Lower leg skin (tissue), 4 donors: ENCODE data around the gene CSN3. TPM values are rescaled to one million over a fixed set of nuclear protein-coding genes. Genes with fewer than 3 reads are reported as not detected.

Experiments used
- DNase-seq, 2 donors: peaks; one replicate each; pipeline ENCODE4 v3.0.0-alpha.2; 2019; ENCODE audit warnings: low spot score in 2 of 2
- H3K4me3 ChIP-seq: fragments of 200-600 bp; sonication (generic); 2 replicates; pipeline ENCODE4 v1.5.1; 2017; ENCODE audit warnings: mild to moderate bottlenecking, low read depth; ENCODE audit not compliant: poor library complexity, severe bottlenecking
- POLR2A ChIP-seq, 2 donors: fragments of 450-650 bp; IDR thresholded peaks; one replicate each; pipeline ENCODE4 v1.6.1; 2016 to 2017; ENCODE audit warnings: antibody characterized with exemption in 2 of 2, mild to moderate bottlenecking in 1 of 2, moderate library complexity in 1 of 2
- WGBS, 2 donors: methylation state at CpG; one replicate each; pipeline ENCODE4 v1.1.5; 2018; 5-methylcytosine and 5-hydroxymethylcytosine counted together
- intact Hi-C: fragments of 100-400 bp; cut with DNase I; formaldehyde crosslinking; loops from one replicate; pipeline ENCODE4 v1.15.0; 2023; ENCODE audit warnings: low total_unique reads
- total RNA-seq, 4 donors: library from RNA; depleted of rRNA; stranded (reverse); fragments of >200 nt; gene quantifications; one replicate each; pipeline ENCODE4 v1.1.0, GENCODE V29; 2016
- TF ChIP-seq, protein P1 (sequence below), 3 donors: fragments of 450-650 bp; IDR thresholded peaks; one replicate each; pipeline ENCODE4 v1.5.1; 2016; ENCODE audit warnings: antibody characterized with exemption in 3 of 3, mild to moderate bottlenecking in 3 of 3, moderate library complexity in 2 of 3

Gene CSN3
- total RNA-seq, 4 donors from 2014 or later = not detected

DNA sequence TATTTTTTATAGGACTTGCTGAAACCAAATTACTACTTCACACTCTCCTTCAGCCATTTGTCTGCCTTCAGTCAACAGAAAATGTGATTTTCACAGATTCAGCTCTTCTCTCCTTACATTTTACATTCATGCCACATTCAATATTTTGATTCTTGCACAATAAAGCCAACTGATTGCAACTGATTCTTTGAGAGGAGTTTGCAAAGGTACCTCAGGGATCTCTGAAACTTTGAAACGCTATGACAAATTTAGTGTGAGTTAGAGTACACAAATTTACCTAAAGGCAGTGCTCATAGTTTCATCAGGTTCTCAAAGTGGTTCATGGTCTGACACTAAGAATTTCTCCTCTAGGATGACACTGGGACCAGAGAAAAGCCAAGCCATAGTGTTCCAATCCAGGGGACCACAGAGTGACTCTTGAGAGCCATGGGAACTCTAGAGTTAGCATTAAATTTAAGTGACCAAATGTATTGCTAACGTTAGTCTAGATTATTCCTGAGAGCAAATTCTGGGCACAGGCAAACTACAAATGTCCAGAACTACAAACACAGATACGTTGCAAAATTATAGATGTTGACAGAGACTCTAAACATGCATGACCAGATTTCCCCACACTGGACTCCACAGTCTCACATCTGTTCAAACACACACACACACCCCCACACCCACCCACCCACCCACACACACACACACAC is 9.0 kb downstream of the CSN3 start:
- no peak overlapping the region for H3K4me3 ChIP-seq
- TF ChIP-seq, protein P1, sequence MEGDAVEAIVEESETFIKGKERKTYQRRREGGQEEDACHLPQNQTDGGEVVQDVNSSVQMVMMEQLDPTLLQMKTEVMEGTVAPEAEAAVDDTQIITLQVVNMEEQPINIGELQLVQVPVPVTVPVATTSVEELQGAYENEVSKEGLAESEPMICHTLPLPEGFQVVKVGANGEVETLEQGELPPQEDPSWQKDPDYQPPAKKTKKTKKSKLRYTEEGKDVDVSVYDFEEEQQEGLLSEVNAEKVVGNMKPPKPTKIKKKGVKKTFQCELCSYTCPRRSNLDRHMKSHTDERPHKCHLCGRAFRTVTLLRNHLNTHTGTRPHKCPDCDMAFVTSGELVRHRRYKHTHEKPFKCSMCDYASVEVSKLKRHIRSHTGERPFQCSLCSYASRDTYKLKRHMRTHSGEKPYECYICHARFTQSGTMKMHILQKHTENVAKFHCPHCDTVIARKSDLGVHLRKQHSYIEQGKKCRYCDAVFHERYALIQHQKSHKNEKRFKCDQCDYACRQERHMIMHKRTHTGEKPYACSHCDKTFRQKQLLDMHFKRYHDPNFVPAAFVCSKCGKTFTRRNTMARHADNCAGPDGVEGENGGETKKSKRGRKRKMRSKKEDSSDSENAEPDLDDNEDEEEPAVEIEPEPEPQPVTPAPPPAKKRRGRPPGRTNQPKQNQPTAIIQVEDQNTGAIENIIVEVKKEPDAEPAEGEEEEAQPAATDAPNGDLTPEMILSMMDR (IDR thresholded peaks at IDR 0.05) = no peak
- no peak for TF ChIP-seq POLR2A (IDR thresholded peaks at IDR 0.05)
- intact Hi-C loops = no loop called here
- WGBS, 2 donors = 79 to 83% methylated on average over 3 of the region's 3 CpGs
- DNase-seq = no peak

DNA sequence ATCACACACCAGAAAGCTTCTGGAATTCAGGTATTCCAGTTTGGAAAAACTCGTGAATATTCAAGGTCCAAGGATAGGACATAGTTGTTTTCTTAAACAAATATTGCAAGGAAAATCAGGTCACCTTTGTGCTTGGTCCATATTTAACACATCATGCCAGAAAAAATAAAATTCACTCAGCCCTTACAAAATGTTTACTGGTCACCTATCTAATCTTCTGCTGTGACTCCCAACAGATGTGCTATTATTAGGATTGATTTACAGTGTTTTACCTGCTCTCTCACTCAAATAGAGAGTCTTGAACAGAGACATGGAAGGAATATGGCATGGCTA is 9.5 kb downstream of the CSN3 start:
- WGBS, 2 donors = 65 to 86% methylated on average over 1 of the region's 1 CpG
- no peak overlapping the region for H3K4me3 ChIP-seq
- intact Hi-C loops = no loop called here
- no peak for DNase-seq
- TF ChIP-seq, protein P1 (IDR thresholded peaks at IDR 0.05) = no peak
- no peak for TF ChIP-seq POLR2A (IDR thresholded peaks at IDR 0.05)

DNA sequence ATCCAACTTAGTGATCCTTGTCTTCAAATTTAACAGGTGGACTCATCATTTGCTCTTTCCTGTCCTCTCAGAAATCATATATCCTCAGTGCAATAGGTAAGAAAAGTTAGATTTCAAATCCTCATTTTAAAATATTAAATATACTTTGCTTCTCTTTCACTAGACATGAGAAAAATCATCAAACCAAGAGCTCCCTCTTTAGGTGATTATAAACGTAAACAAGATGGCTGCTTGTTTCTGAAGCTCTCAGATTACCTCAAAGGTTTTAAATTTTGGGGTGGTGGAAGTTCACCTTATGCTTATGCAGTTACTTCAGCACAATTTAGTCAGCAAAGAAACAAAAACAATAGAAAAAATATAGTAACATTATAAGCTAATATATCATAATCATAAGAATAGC is 27.3 kb downstream of the CSN3 start:
- no peak for DNase-seq
- H3K4me3 ChIP-seq = no peak overlapping the region
- WGBS, 2 donors = 19 to 23% methylated on average over 1 of the region's 1 CpG
- intact Hi-C loops = loop anchor here (5.0 kb wide), 1 partner anchor 232 kb away; no protein-coding TSS in a partner anchor
- TF ChIP-seq POLR2A (IDR thresholded peaks at IDR 0.05) = no peak
- TF ChIP-seq, protein P1 (IDR thresholded peaks at IDR 0.05) = no peak

DNA sequence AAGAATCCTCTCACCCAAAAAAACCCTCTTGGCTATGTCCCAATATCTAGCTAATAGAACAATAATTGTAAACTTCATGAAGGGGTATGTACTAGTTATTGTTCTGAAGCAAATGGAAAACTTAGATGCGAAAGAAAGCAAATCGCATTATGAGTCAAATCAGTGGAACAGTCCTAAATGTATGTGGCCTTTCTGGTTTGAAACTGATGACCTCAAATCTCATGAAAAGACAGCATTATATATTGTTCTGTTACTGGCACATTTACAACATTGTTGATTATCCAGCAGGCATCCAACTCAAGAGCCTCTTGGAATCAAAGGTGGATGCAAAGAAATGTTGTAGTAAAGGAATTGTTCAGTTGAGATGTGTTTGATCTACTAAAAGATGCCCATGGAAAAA is 34.7 kb downstream of the CSN3 start:
- intact Hi-C loops = no loop called here
- TF ChIP-seq POLR2A (IDR thresholded peaks at IDR 0.05) = no peak
- TF ChIP-seq, protein P1 (IDR thresholded peaks at IDR 0.05) = no peak
- WGBS, 2 donors = 89 to 93% methylated on average over 2 of the region's 2 CpGs

DNA sequence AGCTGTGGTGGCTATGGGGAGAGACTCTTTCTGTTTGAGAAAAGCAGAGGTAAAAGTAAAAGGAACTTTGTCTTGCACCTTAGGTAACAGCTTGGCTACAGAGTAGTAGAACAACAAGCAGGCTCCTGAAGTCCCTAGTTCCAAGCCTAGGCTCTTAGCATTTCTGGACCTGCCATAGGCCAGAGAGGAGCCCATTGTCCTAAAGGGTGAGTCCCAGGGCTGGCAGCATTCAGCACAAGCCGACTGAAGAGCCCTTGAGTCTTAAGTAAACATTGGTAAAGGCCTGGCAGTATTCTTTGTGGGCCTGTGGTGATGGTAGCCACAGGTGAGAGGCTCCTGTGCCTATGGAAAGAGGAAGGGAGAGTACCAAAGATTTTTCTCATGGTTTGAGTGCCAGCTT is 38.2 kb downstream of the CSN3 start:
- TF ChIP-seq, protein P1 (IDR thresholded peaks at IDR 0.05) = no peak
- no peak for TF ChIP-seq POLR2A (IDR thresholded peaks at IDR 0.05)
- intact Hi-C loops = no loop called here
- 58 to 80% methylated on average over 1 of the region's 1 CpG for WGBS, 2 donors
- no peak overlapping the region for H3K4me3 ChIP-seq
- DNase-seq = no peak

More for the DNA sequence above, 34.7 kb downstream of the CSN3 start:
- H3K4me3 ChIP-seq = no peak overlapping the region
- no peak for DNase-seq

DNA sequence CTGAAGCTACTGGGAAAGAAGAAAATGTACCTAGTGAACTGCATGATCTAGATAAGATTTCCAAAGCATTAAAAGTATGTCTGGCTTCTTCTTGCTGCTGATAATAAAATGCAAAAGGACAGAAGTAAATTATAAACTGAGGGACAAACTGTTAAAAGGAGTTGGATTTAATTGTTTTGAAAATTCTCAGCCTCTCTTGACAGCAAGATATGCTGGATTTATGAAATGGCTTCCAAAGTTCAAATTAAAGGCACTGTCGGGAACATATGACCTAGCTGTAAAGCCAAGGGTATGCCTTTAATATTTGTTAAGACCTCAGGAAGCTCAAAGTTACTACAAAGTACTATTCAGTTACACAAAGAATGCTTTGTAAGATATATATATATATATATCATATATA is 46.3 kb downstream of the CSN3 start:
- intact Hi-C loops = no loop called here
- 67 to 79% methylated on average over 1 of the region's 1 CpG for WGBS, 2 donors
- no peak overlapping the region for H3K4me3 ChIP-seq
- no peak for DNase-seq
- TF ChIP-seq, protein P1 (IDR thresholded peaks at IDR 0.05) = no peak
- no peak for TF ChIP-seq POLR2A (IDR thresholded peaks at IDR 0.05)
